Measurements from ENCODE around the gene ITPA. TPM values are rescaled to one million over a fixed set of nuclear protein-coding genes. Genes with fewer than 3 reads are reported as not detected.

ITPA gene
- total and polyA plus RNA-seq, 2 of the 13 experiments (the other 11 are each of a cell fraction or from before 2014, with no cell fraction given): 60.1 to 103 TPM

- peak; percentile 51; the same call in 1 of the 2 replicates for TF ChIP-seq CEBPB (IDR thresholded peaks at IDR 0.05; ENCODE audit: borderline replicate concordance, low read depth, low read length)
- no peak for TF ChIP-seq POLR2G (IDR thresholded peaks at IDR 0.05; ENCODE audit: low read depth, low read length)
- no peak for TF ChIP-seq NR2F6 (IDR thresholded peaks at IDR 0.05)
- peak; percentile 42; the same call in 1 of the 2 replicates for TF ChIP-seq NR2F6 (CRISPR knock-in tag; IDR thresholded peaks at IDR 0.05)
- TF ChIP-seq ZNF589 (CRISPR knock-in tag; conservative IDR thresholded peaks at IDR 0.05): no peak
- TF ChIP-seq ELF3 (CRISPR knock-in tag; IDR thresholded peaks at IDR 0.05): no peak
- TF ChIP-seq KMT2B (CRISPR knock-in tag; IDR thresholded peaks at IDR 0.05): no peak
- TF ChIP-seq NFE2L2 (IDR thresholded peaks at IDR 0.05; ENCODE audit: low read length): no peak
- 0 out of 2 replicates have a peak, but pooled peaks have one; percentile 12 for TF ChIP-seq RARA (CRISPR knock-in tag; IDR thresholded peaks at IDR 0.05)
- TF ChIP-seq ZNF564 (CRISPR knock-in tag; IDR thresholded peaks at IDR 0.05): no peak
- TF ChIP-seq ZNF746 (CRISPR knock-in tag; IDR thresholded peaks at IDR 0.05): no peak
- TF ChIP-seq ZNF549 (CRISPR knock-in tag; IDR thresholded peaks at IDR 0.05): no peak
- TF ChIP-seq ZNF790 (CRISPR knock-in tag; IDR thresholded peaks at IDR 0.05; ENCODE audit: borderline replicate concordance): no peak
- no peak for TF ChIP-seq BCLAF1 (IDR thresholded peaks at IDR 0.05)
- no peak for TF ChIP-seq DNMT1 (CRISPR knock-in tag; IDR thresholded peaks at IDR 0.05)
- TF ChIP-seq KDM1A (CRISPR knock-in tag; IDR thresholded peaks at IDR 0.05): 0 out of 2 replicates have a peak, but pooled peaks have one; percentile 16
Measured at GRCh38 chr20:3243718-3244358, 34.5 kb downstream of the ITPA start (continued).

Data from HepG2 (cell line).